Right lobe of liver (tissue), 6 donors: ENCODE measurements around the gene CXorf58. TPM values are rescaled to one million over a fixed set of nuclear protein-coding genes. Genes with fewer than 3 reads are reported as not detected.
"Not testable (repeated sequence)": the region's sequence is repeated elsewhere in the genome, so short reads cannot be mapped to it uniquely, and the experiment has no call there.

Experiments used
- ATAC-seq, 4 donors: fragments of 200-7000 bp; cut with Tn5 transposase; one replicate each; pipeline ENCODE4 v1.9.1; 2020; ENCODE audit warnings: mild to moderate bottlenecking in 4 of 4, moderate library complexity in 4 of 4
- DNase-seq, 3 donors: peaks; one replicate each; pipeline ENCODE4 v3.0.0-alpha.2; 2020
- H3K27ac ChIP-seq, 3 donors: fragments of 200-600 bp; one replicate each; pipeline ENCODE4 v1.8.0; 2022
- H3K27me3 ChIP-seq, 2 donors: fragments of 200-600 bp; one replicate each; pipeline ENCODE4 v1.8.0; 2022
- H3K36me3 ChIP-seq, 4 donors: fragments of 200-600 bp; sonication (generic) in 1 of 4; one replicate each; pipeline versions ENCODE4 v1.5.1 to v1.8.0; 2017 to 2022; ENCODE audit warnings: control low read depth in 1 of 4
- H3K4me1 ChIP-seq, 4 donors: fragments of 200-600 bp; sonication (generic) in 1 of 4; one replicate each; pipeline versions ENCODE4 v1.5.1 to v1.8.0; 2017 to 2022; ENCODE audit warnings: control low read depth in 1 of 4
- H3K4me3 ChIP-seq, 3 donors: fragments of 200-600 bp; one replicate each; pipeline ENCODE4 v1.8.0; 2022
- H3K9me3 ChIP-seq, 4 donors: fragments of 200-600 bp; sonication (generic) in 1 of 4; one replicate each; pipeline versions ENCODE4 v1.5.1 to v1.8.0; 2017 to 2022; ENCODE audit warnings: control low read depth in 1 of 4
- POLR2A ChIP-seq: fragments of 450-650 bp; IDR thresholded peaks from one replicate; pipeline ENCODE4 v1.6.1; 2017; ENCODE audit warnings: antibody characterized with exemption, mild to moderate bottlenecking
- WGBS: methylation state at CpG from one replicate; pipeline ENCODE4 v1.1.6; 2018; ENCODE audit warnings: low coverage, low lambda C conversion rate; ENCODE audit not compliant: insufficient coverage; ENCODE audit errors: missing lambda C conversion rate; 5-methylcytosine and 5-hydroxymethylcytosine counted together
- intact Hi-C, 2 donors: fragments of 100-400 bp; cut with DNase I; formaldehyde crosslinking; loops; one replicate each; pipeline versions ENCODE4 v1.11.2 to v1.14.1; 2022
- long read RNA-seq: library from polyadenylated mRNA; unstranded; transcript quantifications from one replicate; pipeline ENCODE4 v2.0.0, GENCODE V29; 2019
- total RNA-seq, 6 experiments: library from RNA; depleted of rRNA in 2 of 6; stranded (reverse); fragments of >200 nt in 2 of 6; fragmentation: NEBNext Ultra II Directional in 3 of 6; extraction: Animal tissue kit (Norgen Biotek cat#: 25700) in 3 of 6; gene quantifications; one replicate each; pipeline versions ENCODE4 v1.1.0 to v1.2.4, GENCODE V29; 2016 to 2023
- TF ChIP-seq, protein P1 (sequence below), 4 donors: fragments of 200-600 bp in 3 of 4; fragments of 450-650 bp in 1 of 4; IDR thresholded peaks; one replicate each; pipeline versions ENCODE4 v1.5.1 to v1.8.0; 2016 to 2022; ENCODE audit warnings: antibody characterized with exemption in 4 of 4, mild to moderate bottlenecking in 2 of 4
- donor health status: DM: no; HTN: yes; CAD: no.
- donor health status: DM: no; HTN: no; CAD: no.
- donor health status: DM: no; HTN: no; CAD: no.
- donor health status: DM: no; HTN: yes; CAD: no.
- donor health status: DM: no; HTN: yes; CAD: no.

The CXorf58 gene, protein sequence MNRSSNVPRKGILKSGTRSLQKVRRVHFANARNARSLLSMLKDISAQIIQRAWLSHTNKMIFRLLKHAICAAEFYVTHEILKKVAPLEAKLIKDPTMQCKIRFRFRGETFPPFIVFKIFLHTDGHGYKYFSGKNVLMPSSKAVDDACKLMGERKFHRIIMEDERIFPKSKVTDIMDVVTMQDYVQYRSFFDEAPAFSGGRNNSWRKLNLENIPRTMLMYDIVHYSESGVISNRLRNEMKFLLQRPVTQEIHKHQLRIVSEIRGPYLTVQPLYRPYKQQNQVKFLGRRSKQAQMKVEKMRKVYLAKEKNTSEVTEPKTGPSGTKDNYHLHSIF
- not detected for total RNA-seq
- long read RNA-seq: 0 reads

DNA sequence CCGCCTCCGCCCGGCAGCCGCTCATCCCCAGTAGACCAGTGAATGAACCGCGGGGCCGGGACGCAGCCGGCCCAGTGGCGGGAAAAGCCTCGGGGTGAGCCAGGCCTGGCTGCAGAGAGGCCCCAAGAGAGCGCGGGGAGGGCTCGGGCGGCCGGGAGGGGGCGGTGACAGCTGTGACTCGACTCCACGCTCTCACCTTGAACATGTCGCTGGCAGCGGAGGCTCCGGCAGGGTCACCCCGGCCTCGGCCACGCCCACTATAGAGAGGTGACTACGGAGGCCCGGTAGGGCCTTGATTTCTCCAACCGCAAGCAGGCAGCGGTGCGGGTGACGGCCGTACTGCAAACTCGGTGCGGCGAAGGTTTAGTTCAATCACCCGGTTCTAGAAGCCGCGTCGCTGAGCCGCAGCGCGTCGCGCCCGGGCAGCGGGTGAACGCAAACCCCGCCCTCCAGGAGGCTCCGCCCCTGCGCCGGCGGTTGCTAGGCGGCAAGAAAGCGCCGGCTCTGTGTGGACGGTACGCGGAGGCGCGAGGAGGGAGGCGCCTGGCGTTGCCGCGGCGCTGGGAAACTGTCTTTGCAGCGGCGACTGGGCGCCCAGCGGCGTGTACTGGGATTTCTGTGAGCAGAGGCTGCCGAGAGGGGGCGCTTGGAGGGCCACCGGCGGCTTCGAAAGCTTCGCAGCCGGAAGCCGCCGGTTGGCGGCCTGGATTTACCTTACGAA, at the start of gene CXorf58, which contains the start of gene APOO:
TSS of gene CXorf58 (plus strand) at position 509 of the 721 bp plus-strand sequence. CDS start 2,297 bp downstream, outside the sequence.
TSS of gene APOO (minus strand) at position 441 of the 721 bp plus-strand sequence. CDS start at position 205, 236 bp downstream.
- Histone ChIP-seq H3K36me3 (no peaks in the 10 kb centered on the region), H3K4me1 (no peaks in the 10 kb centered on the region), H3K4me3 (peak within 1 kb of the TSS; percentile 58 to 62 (median 59)), H3K27ac (peak within 1 kb of the TSS; percentile 26 to 84 (median 65)), H3K27me3 (no peaks in the 10 kb centered on the region), H3K9me3 (no peaks in the 10 kb centered on the region)
- peak; percentile 97 to 98 (median 97) for ATAC-seq
- TF ChIP-seq, protein P1, sequence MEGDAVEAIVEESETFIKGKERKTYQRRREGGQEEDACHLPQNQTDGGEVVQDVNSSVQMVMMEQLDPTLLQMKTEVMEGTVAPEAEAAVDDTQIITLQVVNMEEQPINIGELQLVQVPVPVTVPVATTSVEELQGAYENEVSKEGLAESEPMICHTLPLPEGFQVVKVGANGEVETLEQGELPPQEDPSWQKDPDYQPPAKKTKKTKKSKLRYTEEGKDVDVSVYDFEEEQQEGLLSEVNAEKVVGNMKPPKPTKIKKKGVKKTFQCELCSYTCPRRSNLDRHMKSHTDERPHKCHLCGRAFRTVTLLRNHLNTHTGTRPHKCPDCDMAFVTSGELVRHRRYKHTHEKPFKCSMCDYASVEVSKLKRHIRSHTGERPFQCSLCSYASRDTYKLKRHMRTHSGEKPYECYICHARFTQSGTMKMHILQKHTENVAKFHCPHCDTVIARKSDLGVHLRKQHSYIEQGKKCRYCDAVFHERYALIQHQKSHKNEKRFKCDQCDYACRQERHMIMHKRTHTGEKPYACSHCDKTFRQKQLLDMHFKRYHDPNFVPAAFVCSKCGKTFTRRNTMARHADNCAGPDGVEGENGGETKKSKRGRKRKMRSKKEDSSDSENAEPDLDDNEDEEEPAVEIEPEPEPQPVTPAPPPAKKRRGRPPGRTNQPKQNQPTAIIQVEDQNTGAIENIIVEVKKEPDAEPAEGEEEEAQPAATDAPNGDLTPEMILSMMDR (IDR thresholded peaks at IDR 0.05): peak; percentile 66 to 84 (median 74)
- no peak for TF ChIP-seq POLR2A
- 23% methylated on average over 41 of the region's 81 CpGs for WGBS
- DNase-seq: peak; percentile 92 to 95 (median 93)
- intact Hi-C loops: loop anchor here in 1 of 2 donors (10.0 kb wide), 1 partner anchor 213 kb away; no protein-coding TSS in a partner anchor

DNA sequence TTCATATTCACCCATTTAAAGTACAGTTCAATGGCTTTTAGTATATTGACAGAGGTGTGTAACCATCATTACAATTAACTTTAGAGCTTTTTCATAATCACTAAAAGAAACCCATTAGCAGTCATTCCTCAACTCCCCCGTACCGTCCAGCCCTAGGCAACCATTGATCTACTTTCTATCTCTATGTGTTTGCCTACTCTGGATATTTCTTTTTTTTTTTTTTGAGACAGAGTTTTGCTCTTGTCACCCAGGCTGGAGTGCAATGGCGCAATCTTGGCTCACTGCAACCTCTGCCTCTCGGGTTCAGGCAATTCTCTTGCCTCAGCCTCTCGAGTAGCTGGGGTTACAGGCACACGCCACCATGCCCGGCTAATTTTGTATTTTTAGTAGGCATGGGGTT, 48.6 kb upstream of the CXorf58 start:
- H3K27me3 ChIP-seq, intact Hi-C loops, H3K4me3 ChIP-seq, H3K9me3 ChIP-seq, H3K4me1 ChIP-seq, H3K27ac ChIP-seq, DNase-seq, H3K36me3 ChIP-seq: not testable (repeated sequence)
- WGBS: 30% methylated on average over 7 of the region's 7 CpGs
- peak in 3 of 4 donors; percentile 30 to 61 (median 52) for ATAC-seq

DNA sequence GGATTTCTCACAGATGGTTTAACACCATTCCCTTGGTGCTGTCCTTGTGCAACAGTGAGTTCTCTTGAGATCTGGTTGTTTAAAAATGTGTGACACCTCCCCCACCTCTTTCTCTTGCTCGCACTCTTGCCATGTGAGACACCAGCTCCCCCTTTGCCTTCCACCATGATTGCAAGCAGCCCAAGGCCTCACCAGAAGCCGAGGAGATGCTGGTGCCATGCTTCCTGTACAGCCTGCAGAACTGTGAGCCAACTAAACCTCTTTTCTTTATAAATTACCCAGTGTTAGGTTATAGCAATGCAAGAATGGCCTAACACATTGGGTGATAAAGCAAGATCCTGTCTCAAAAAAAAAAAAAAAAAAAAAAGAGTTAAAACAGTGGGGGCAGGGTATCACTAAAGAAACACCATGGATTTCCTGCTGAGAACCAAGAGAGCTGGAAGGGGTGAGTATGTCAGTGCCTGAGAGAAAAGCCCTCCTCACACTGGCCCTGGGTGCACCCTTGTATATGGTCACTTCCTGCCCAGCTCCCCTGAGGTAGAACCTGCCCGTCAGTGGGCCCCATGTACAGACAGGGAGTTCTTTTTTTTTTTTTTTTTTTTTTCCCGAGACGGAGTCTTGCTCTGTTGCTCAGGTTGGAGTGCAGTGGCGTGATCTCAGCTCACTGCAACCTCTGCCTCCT, 46.5 kb upstream of the CXorf58 start:
- DNase-seq (no peak), ATAC-seq (no peak)
- H3K27me3 ChIP-seq: no peaks in the 10 kb centered on the region
- no peaks in the 10 kb centered on the region for H3K36me3 ChIP-seq
- H3K27ac ChIP-seq: no peak overlapping the region
- H3K4me1 ChIP-seq: no peaks in the 10 kb centered on the region
- H3K9me3 ChIP-seq: no peaks in the 10 kb centered on the region
- 51% methylated on average over 4 of the region's 6 CpGs for WGBS
- TF ChIP-seq, protein P1 (IDR thresholded peaks at IDR 0.05): no peak
- TF ChIP-seq POLR2A: no peak
- H3K4me3 ChIP-seq: no peak overlapping the region
- intact Hi-C loops: no loop called here

DNA sequence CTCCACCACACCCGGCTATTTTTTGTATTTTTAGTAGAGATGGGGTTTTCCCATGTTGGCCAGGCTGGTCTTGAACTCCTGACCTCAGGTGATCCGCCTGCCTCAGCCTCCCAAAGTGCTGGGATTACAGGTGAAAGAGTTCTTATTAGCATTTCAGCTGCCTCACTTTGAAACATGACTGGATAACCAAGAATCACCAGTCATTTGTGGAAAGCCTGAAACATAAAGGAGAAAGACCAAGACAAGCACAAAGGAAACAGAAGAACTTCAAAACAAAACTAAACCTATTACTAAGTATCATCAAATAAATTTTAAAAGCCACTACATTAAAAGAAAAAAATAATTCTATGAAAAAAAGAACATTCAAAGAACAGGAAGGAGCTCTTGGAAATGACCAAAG, 45.9 kb upstream of the CXorf58 start:
- DNase-seq, H3K9me3 ChIP-seq, intact Hi-C loops, H3K4me1 ChIP-seq, H3K36me3 ChIP-seq, H3K27ac ChIP-seq, H3K27me3 ChIP-seq, ATAC-seq, H3K4me3 ChIP-seq: not testable (repeated sequence)
- WGBS: 34% methylated on average over 2 of the region's 2 CpGs

DNA sequence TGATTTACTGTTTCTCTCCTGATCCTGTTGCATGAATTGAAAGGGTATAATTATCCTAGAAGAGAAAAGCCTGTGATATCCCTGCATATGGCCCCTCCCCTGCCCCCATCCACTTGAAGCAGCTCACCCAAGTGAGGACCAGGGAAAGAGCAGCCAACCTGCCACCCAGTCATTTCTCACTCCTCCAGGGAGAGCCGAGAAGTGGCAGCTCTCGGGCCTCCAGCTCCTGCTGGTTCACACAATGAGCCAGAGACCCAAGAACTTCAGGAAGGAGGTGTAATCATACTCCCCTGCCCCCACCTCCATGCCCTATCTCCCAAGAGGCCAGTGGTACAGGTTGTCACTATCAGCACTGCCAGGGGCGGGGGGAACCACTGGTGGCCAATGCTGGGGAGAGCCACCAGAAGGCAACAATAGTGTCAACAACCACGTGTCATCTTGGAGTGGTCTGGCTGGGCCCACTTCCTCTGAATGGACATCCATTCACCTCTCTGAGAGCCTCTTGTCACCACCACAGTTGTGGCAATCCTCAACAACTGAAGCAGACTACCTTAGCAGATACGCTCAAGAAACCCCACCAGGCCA, 43.0 kb upstream of the CXorf58 start:
- TF ChIP-seq POLR2A: no peak
- TF ChIP-seq, protein P1 (IDR thresholded peaks at IDR 0.05): no peak
- no peak overlapping the region for H3K4me3 ChIP-seq
- ATAC-seq (no peak), DNase-seq (no peak)
- no peaks in the 10 kb centered on the region for H3K36me3 ChIP-seq
- no CpG with 5 or more reads among the region's 5 CpGs for WGBS
- no peak overlapping the region for H3K27ac ChIP-seq
- no peaks in the 10 kb centered on the region for H3K4me1 ChIP-seq
- H3K9me3 ChIP-seq: no peaks in the 10 kb centered on the region
- H3K27me3 ChIP-seq: no peaks in the 10 kb centered on the region
- intact Hi-C loops: no loop called here
